Activated effector memory CD4-positive, alpha-beta T cell treated with anti-CD3 and anti-CD28 coated beads, Interleukin-2, amount 50 U/mL, for 16 hours (primary cell): ENCODE measurements around the gene C10orf90.

Experiments used
- DNase-seq: peaks from one replicate; pipeline ENCODE4 v3.0.0-alpha.2; 2020

The C10orf90 gene

GRCh38 chr10:126458466-126458865 is 212.0 kb downstream of the C10orf90 start:
- no peak for DNase-seq

GRCh38 chr10:126456632-126457031 is 213.9 kb downstream of the C10orf90 start:
- no peak for DNase-seq

- DNase-seq: no peak
These were observed 214.6 kb downstream of the C10orf90 start for GRCh38 chr10:126455766-126456405.

- no peak for DNase-seq
These were observed 215.3 kb downstream of the C10orf90 start for GRCh38 chr10:126455036-126455765.

GRCh38 chr10:126454045-126454751 is 216.3 kb downstream of the C10orf90 start:
- DNase-seq: no peak

- no peak for DNase-seq
These were observed 218.2 kb downstream of the C10orf90 start for GRCh38 chr10:126452245-126452644.

GRCh38 chr10:126448091-126448490 is 222.4 kb downstream of the C10orf90 start:
- no peak for DNase-seq

- no peak for DNase-seq
These were observed 230.6 kb downstream of the C10orf90 start for GRCh38 chr10:126439942-126440341.

- DNase-seq: no peak
These were observed 232.1 kb downstream of the C10orf90 start for GRCh38 chr10:126438407-126438783.

GRCh38 chr10:126437635-126438406 is 232.7 kb downstream of the C10orf90 start:
- DNase-seq: no peak

GRCh38 chr10:126434235-126434634 is 236.3 kb downstream of the C10orf90 start:
- DNase-seq: no peak

- DNase-seq: peak; percentile 65
These were observed 237.1 kb downstream of the C10orf90 start for GRCh38 chr10:126433351-126433750.

- no peak for DNase-seq
These were observed 238.0 kb downstream of the C10orf90 start for GRCh38 chr10:126432507-126432906.

- no peak for DNase-seq
These were observed 238.7 kb downstream of the C10orf90 start for GRCh38 chr10:126431816-126432215.

GRCh38 chr10:126430512-126430911 is 240.0 kb downstream of the C10orf90 start:
- DNase-seq: no peak

- DNase-seq: no peak
These were observed 241.2 kb downstream of the C10orf90 start for GRCh38 chr10:126429275-126429674.

GRCh38 chr10:126425489-126426065 is 244.9 kb downstream of the C10orf90 start:
- DNase-seq: no peak

GRCh38 chr10:126425032-126425431 is 245.5 kb downstream of the C10orf90 start:
- DNase-seq: no peak

GRCh38 chr10:126423732-126424491 is 246.6 kb downstream of the C10orf90 start:
- no peak for DNase-seq

GRCh38 chr10:126422567-126422966 is 247.9 kb downstream of the C10orf90 start:
- DNase-seq: no peak

GRCh38 chr10:126421756-126422256 is 248.7 kb downstream of the C10orf90 start:
- DNase-seq: no peak
